ENCODE data around the gene RRP8. TPM values are rescaled to one million over a fixed set of nuclear protein-coding genes. Genes with fewer than 3 reads are reported as not detected.
A peak's percentile ranks its signal among the peaks of the same experiment; 100 is the strongest.

RRP8 gene
- total and polyA plus RNA-seq, 2 donors (not counting 1 experiment from before 2014, with no cell fraction given), result 8.6 to 29.4 TPM

DNA sequence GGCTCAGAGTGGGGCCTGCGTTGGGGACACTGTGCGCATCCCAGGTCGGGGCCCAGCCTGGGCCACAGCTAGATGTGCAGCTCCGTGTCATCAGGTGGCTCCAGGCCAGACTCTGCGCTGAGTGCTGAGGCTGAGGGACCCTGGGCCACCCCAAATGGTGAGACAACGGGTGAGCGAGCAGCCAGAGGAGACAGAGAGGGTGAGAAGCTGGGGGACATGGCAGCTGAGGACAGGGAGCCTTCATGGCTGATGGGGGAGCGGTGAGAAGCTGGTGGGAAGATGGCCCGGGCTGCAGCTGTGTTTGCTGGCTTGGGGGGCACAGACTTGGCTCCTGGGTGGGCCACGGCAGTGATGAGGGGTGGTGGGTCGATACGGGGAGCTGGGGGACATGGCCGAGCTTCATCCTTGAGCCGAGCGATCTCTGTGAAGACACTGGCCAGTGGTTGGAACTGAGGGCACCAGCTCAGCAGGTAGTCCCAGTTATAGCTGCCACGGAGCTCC lies 18.3 kb upstream of the RRP8 start:
- no peak for ATAC-seq (ENCODE audit: low read depth)
- Histone ChIP-seq H4K20me1 (ENCODE audit: control insufficient read depth, insufficient read depth, low read length, poor library complexity, severe bottlenecking) (no peaks in the 10 kb centered on the region), H3K79me2 (ENCODE audit: control insufficient read depth, insufficient read depth, low read length) (peaks cover 24% of the 10 kb centered on the region), H3K27ac (ENCODE audit: low read length in 2 of 2) (no peak overlapping the region), H3K4me3 (ENCODE audit: control extremely low read depth in 1 of 5, extremely low read depth in 1 of 5, insufficient read depth in 1 of 5, low read depth in 2 of 5, low read length in 4 of 5) (no peak overlapping the region), H3K9ac (ENCODE audit: low read length) (no peak overlapping the region), H3K4me1 (ENCODE audit: control insufficient read depth in 2 of 2, insufficient read depth in 2 of 2, low read length in 2 of 2) (peaks cover 19 to 33% of the 10 kb centered on the region in 2 donors), H3K27me3 (replicated peaks in 1 of 4; ENCODE audit: control extremely low read depth in 1 of 4, control insufficient read depth in 3 of 4, insufficient read depth in 4 of 4, low read length in 3 of 4) (no peaks in the 10 kb centered on the region), H2AFZ (ENCODE audit: insufficient read depth, low read depth, low read length, poor library complexity, severe bottlenecking) (no peak overlapping the region), H3K4me2 (replicated peaks; ENCODE audit: low read depth, low read length, poor library complexity, severe bottlenecking) (no peak overlapping the region), H3K9me3 (ENCODE audit: control extremely low read depth in 1 of 3, control insufficient read depth in 2 of 3, insufficient read depth in 1 of 3, low read length in 2 of 3) (no peaks in the 10 kb centered on the region), H3K36me3 (replicated peaks in 1 of 2; ENCODE audit: control extremely low read depth in 1 of 2, control insufficient read depth in 1 of 2, extremely low read depth in 1 of 2, insufficient read depth in 2 of 2, low read length in 1 of 2) (peaks cover 0 to 5% of the 10 kb centered on the region in 2 experiments)
- no peak overlapping the region for H3K4me3 Mint-ChIP-seq
- no peaks in the 10 kb centered on the region for H3K27me3 Mint-ChIP-seq
- no peak for DNase-seq
- intact Hi-C loops (cut with micrococcal nuclease), result no loop called here
- POLR2A ChIA-PET, result interaction anchor here (1.1 to 2.1 kb wide), 4 partner anchors 9 to 140 kb away, joined by 4 to 7 read pairs (median 6); partner anchors contain the start of genes ARFIP2, TAF10 and TIMM10B
- peaks cover 5% of the 10 kb centered on the region for H3K4me1 Mint-ChIP-seq
- 95% methylated on average over 16 of the region's 16 CpGs for WGBS (ENCODE audit: insufficient coverage)
- H3K27ac Mint-ChIP-seq, result no peak overlapping the region
- TF ChIP-seq, protein P1, sequence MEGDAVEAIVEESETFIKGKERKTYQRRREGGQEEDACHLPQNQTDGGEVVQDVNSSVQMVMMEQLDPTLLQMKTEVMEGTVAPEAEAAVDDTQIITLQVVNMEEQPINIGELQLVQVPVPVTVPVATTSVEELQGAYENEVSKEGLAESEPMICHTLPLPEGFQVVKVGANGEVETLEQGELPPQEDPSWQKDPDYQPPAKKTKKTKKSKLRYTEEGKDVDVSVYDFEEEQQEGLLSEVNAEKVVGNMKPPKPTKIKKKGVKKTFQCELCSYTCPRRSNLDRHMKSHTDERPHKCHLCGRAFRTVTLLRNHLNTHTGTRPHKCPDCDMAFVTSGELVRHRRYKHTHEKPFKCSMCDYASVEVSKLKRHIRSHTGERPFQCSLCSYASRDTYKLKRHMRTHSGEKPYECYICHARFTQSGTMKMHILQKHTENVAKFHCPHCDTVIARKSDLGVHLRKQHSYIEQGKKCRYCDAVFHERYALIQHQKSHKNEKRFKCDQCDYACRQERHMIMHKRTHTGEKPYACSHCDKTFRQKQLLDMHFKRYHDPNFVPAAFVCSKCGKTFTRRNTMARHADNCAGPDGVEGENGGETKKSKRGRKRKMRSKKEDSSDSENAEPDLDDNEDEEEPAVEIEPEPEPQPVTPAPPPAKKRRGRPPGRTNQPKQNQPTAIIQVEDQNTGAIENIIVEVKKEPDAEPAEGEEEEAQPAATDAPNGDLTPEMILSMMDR (IDR thresholded peaks at IDR 0.05), result no peak
- no peak for TF ChIP-seq EZH2 (IDR thresholded peaks at IDR 0.05; ENCODE audit: borderline replicate concordance, insufficient read depth, low read depth, low read length, poor library complexity, severe bottlenecking)
- H3K9me3 Mint-ChIP-seq (ENCODE audit: insufficient read depth), result no peaks in the 10 kb centered on the region
- CTCF ChIA-PET, result interaction anchor here (0.9 to 2.3 kb wide), 3 partner anchors 9 to 134 kb away, joined by 4 to 12 read pairs (median 12); partner anchors contain the start of gene TAF10

DNA sequence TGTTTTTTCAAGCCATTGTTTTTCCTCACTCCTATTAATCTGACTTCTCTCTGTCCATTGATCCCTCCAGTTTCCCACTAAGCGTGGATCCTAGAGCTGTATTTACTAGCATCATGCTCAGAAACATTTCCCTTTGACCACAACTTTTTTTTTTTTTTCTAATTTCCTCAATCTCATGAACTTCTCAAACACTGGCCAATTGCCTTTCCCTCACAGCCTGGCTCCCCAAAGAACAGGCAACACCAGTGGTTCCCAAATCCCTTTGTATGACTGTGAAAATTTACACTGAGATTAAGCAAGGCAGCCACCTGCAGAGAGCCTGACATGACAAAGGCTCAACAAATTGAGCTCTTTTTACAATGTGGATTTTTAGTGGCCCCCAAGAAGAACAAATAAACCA lies 17.2 kb upstream of the RRP8 start:
- Histone ChIP-seq H3K4me2 (replicated peaks; ENCODE audit: low read depth, low read length, poor library complexity, severe bottlenecking) (no peak overlapping the region), H3K36me3 (replicated peaks in 1 of 2; ENCODE audit: control extremely low read depth in 1 of 2, control insufficient read depth in 1 of 2, extremely low read depth in 1 of 2, insufficient read depth in 2 of 2, low read length in 1 of 2) (peaks cover 0 to 15% of the 10 kb centered on the region in 2 experiments), H3K4me1 (ENCODE audit: control insufficient read depth in 2 of 2, insufficient read depth in 2 of 2, low read length in 2 of 2) (peaks cover 19 to 33% of the 10 kb centered on the region in 2 donors), H3K79me2 (ENCODE audit: control insufficient read depth, insufficient read depth, low read length) (peaks cover 34% of the 10 kb centered on the region), H3K4me3 (ENCODE audit: control extremely low read depth in 1 of 5, extremely low read depth in 1 of 5, insufficient read depth in 1 of 5, low read depth in 2 of 5, low read length in 4 of 5) (no peak overlapping the region), H3K9ac (ENCODE audit: low read length) (no peak overlapping the region), H3K27me3 (replicated peaks in 1 of 4; ENCODE audit: control extremely low read depth in 1 of 4, control insufficient read depth in 3 of 4, insufficient read depth in 4 of 4, low read length in 3 of 4) (no peaks in the 10 kb centered on the region), H2AFZ (ENCODE audit: insufficient read depth, low read depth, low read length, poor library complexity, severe bottlenecking) (no peak overlapping the region), H3K27ac (ENCODE audit: low read length in 2 of 2) (peak overlapping the region in 1 of 2 donors; percentile 94), H3K9me3 (ENCODE audit: control extremely low read depth in 1 of 3, control insufficient read depth in 2 of 3, insufficient read depth in 1 of 3, low read length in 2 of 3) (no peaks in the 10 kb centered on the region), H4K20me1 (ENCODE audit: control insufficient read depth, insufficient read depth, low read length, poor library complexity, severe bottlenecking) (no peaks in the 10 kb centered on the region)
- TF ChIP-seq, protein P1 (IDR thresholded peaks at IDR 0.05), result no peak
- no peak for TF ChIP-seq EZH2 (IDR thresholded peaks at IDR 0.05; ENCODE audit: borderline replicate concordance, insufficient read depth, low read depth, low read length, poor library complexity, severe bottlenecking)
- intact Hi-C loops (cut with micrococcal nuclease), result no loop called here
- ATAC-seq (ENCODE audit: low read depth) (no peak), DNase-seq (no peak)
- POLR2A ChIA-PET, result interaction anchor here (1.9 to 2.1 kb wide), 2 partner anchors 9 to 13 kb away, joined by 6 to 7 read pairs; partner anchors contain the start of gene TAF10
- H3K4me1 Mint-ChIP-seq, result peaks cover 8% of the 10 kb centered on the region
- CTCF ChIA-PET, result interaction anchor here (0.7 to 4.4 kb wide), 5 partner anchors 8 to 241 kb away, joined by 3 to 28 read pairs (median 12); partner anchors contain the start of genes ILK and TAF10
- H3K27me3 Mint-ChIP-seq, result no peaks in the 10 kb centered on the region
- no peak overlapping the region for H3K27ac Mint-ChIP-seq
- H3K9me3 Mint-ChIP-seq (ENCODE audit: insufficient read depth), result no peaks in the 10 kb centered on the region
- H3K4me3 Mint-ChIP-seq, result no peak overlapping the region
- 83% methylated on average over 1 of the region's 1 CpG for WGBS (ENCODE audit: insufficient coverage)

Measured in B cell (primary cell).